Measurements from ENCODE around the gene TOP3A.
"Not testable (repeated sequence)": the region's sequence is repeated elsewhere in the genome, so short reads cannot be mapped to it uniquely, and the experiment has no call there.

The TOP3A gene

GRCh38 chr17:18324140-18325050, 9.6 kb upstream of the TOP3A start:
- DNase-seq (ENCODE audit: low read depth), result no peak

DNA sequence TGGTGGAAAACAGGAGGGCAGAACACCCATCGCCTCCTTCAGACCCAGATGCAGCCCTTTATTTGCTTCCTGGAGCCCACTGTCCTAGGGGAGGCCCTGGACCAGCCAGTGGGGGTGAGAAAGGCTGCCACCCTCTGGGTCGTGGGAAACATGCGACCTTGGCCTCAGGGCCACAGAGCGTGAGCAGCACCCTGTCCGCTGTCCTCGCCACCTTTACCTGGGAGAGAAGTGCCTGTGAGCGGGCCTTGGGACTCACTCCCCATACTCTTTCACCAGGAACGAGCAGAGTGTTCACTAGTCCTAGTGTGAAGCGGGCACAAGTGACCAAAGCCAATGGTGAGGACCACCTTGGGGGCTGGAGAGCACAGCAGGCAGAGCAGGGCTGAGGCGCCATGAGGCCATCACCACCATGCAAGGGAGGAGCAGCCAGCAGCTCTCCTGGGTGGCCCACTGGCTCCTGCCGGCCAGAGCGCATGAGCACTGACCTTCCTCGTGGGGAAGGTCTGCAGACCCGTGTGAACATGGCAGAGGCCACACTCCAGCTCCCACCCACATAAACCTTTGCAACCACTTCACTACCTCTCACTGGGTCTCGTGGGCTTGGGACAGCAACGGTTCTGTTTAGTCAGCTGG, 8.8 kb upstream of the TOP3A start:
- DNase-seq (ENCODE audit: low read depth), result no peak

DNA sequence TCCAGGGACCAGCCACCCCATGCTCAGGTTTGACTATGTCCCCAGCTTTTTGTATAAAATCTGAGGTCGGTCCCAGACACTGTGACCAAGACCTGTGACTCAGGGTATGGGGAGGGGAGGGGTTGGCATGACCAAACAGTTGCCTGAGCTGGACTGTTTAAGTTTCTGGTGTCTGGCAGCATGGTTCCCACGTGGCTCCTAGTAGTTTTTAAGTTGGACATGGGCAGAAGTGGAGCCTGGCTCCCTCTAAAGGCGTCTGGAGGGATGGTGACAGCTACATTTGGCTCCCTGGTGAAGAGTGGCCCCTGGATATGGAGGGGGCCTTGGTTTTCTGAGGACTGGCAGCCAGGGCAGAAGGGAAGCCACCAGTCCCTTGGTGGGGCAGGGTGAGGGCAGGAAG, 8.2 kb upstream of the TOP3A start:
- DNase-seq (ENCODE audit: low read depth), result peak; percentile 50

GRCh38 chr17:18322522-18322921, 7.7 kb upstream of the TOP3A start:
- no peak for DNase-seq (ENCODE audit: low read depth)

DNA sequence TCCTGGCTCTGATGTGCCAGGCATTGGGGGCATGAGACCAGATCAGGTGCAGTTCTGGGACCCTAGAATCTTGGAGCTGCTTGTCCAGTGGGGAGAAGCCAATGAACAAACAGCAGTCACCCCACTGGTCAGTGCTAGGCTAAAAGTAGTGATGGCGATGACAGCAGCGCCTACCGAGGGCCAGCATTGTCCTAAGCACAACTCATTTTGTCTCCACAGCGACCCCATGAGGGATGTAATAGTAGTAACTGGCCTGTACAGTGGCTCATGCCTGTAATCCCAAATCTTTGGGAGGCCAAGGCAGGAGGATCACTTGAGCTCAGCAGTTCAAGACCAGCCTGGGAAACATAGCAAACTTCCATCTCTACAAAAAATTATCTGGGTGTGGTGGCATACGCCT, 6.5 kb upstream of the TOP3A start:
- peak; percentile 25 for DNase-seq (ENCODE audit: low read depth)

DNA sequence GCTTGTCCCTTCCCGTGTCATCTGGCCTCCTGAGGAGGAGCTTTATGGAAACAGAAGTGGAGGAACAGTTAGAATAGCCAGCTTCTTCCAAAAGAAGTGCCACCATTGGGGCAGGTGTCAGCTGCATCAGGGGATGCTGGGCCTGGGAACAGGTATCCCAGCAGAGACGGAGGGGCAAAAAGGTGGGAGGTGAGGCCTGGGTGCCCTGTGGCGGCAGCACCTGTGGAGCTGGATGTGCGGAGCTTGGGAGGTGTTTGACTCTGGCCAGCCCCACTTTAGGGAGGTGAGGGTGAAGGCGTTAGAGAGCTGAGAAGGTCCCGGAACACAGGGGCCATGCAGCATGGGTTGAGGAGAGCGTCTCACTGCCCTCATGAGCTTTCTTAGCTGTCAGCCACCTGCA, 5.5 kb upstream of the TOP3A start:
- no peak for DNase-seq (ENCODE audit: low read depth)

DNA sequence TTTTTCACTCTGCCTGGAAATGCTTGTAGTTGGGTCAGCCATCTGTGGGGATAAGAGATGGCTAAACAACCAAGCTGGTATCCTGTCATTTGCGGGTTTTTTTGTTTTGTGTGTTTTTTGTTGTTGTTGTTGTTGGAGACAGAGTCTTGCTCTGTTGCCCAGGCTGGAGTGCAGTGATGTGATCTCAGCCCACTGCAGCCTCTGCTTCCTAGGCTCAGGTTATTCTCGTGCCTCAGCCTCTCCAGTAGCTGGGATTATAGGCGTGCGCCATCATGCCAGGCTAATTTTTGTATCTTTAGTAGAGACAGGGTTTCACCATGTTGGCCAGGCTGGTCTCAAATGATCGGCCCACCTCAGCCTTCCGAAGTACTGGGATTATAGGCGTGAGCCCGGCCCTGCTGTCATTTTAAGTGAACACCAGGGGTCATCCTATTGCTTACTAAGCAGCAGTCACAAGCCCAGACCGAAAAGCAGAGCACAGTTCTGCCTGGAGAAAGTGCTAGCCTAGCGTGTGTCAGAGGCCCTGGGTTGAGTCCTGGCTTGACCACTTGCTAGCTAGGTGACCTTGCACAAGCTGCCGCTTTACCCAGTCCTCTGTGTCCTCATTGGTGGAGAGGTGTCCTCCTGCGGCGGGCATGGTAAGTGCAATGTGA, 4.9 kb upstream of the TOP3A start:
- peak; percentile 67 for DNase-seq (ENCODE audit: low read depth)

GRCh38 chr17:18318771-18319450, 4.1 kb upstream of the TOP3A start:
- no peak for DNase-seq (ENCODE audit: low read depth)

- no peak for DNase-seq (ENCODE audit: low read depth)
Observed at GRCh38 chr17:18318117-18318516, 3.3 kb upstream of the TOP3A start.

DNA sequence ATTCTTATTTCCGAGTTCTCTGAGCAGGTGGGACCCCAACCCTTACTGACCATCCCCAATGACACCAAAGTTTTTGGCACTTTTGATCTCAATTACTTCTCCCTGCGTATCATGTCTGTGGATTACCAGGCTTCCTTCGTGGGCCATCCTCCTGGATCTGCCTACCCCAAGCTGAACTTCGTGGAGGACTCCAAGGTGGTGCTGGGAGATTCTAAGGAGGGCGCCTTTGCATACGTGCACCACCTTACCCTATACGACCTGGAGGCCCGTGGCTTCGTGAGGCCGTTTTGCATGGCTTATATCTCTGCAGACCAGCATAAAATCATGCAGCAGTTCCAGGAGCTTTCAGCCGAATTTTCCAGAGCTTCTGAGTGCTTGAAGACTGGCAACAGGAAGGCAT, 1.2 kb upstream of the TOP3A start:
- no peak for DNase-seq (ENCODE audit: low read depth)

DNA sequence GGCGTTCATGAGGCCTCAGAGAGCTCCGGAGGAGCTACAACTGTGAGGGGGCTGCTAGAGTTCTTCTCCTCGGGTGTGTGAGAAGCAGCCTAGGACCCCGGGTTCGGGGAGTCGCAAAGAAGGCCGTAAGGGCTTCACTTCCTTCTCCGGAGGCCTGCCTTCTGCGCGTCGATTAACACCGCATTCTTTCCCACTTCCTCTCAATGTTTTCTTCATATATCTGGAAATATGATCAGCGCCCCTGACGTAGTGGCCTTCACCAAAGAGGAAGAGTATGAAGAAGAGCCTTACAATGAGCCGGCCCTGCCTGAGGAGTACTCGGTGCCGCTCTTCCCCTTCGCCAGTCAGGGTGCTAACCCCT, 748 bp upstream of the TOP3A start:
- DNase-seq (ENCODE audit: low read depth), result peak; percentile 35

- DNase-seq (ENCODE audit: low read depth), result peak; percentile 30
Observed at GRCh38 chr17:18314059-18314730, 599 bp downstream of the TOP3A start.

GRCh38 chr17:18309202-18309601, 5.6 kb downstream of the TOP3A start:
- no peak for DNase-seq (ENCODE audit: low read depth)

DNA sequence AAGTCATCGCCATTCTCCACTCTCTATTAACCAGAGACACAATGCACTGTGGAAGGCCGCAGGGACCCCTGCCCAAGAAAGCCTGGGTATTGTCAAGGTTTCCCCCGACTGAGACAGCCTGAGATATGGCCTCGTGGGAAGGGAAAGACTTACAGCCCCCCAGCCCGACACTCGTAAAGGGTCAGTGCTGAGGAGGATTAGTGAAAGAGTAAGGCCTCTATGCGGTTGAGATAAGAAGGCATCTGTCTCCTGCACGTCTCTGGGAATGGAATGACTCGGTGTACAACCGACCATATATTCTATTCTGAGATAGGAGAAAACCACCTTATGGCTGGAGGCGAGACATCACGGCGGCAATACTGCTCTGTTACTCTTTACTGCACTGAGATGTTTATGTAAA, 11.6 kb downstream of the TOP3A start:
- not testable (repeated sequence) for DNase-seq (ENCODE audit: low read depth)

- DNase-seq (ENCODE audit: low read depth), result no peak
Observed at GRCh38 chr17:18300725-18301480, 13.9 kb downstream of the TOP3A start.

DNA sequence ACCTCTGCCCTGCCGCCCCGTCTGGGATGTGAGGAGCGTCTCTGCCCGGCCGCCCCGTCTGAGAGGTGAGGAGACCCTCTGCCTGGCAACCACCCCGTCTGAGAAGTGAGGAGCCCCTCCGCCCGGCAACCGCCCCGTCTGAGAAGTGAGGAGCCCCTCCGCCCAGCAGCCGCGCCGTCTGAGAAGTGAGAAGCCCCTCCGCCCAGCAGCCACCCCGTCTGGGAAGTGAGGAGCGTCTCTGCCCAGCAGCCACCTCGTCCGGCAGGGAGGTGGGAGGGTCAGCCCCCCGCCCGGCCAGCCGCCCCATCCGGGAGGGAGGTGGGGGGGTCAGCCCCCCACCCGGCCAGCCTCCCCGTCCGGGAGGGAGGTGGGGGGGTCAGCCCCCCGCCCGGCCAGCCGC, 16.7 kb downstream of the TOP3A start:
- not testable (repeated sequence) for DNase-seq (ENCODE audit: low read depth)

DNA sequence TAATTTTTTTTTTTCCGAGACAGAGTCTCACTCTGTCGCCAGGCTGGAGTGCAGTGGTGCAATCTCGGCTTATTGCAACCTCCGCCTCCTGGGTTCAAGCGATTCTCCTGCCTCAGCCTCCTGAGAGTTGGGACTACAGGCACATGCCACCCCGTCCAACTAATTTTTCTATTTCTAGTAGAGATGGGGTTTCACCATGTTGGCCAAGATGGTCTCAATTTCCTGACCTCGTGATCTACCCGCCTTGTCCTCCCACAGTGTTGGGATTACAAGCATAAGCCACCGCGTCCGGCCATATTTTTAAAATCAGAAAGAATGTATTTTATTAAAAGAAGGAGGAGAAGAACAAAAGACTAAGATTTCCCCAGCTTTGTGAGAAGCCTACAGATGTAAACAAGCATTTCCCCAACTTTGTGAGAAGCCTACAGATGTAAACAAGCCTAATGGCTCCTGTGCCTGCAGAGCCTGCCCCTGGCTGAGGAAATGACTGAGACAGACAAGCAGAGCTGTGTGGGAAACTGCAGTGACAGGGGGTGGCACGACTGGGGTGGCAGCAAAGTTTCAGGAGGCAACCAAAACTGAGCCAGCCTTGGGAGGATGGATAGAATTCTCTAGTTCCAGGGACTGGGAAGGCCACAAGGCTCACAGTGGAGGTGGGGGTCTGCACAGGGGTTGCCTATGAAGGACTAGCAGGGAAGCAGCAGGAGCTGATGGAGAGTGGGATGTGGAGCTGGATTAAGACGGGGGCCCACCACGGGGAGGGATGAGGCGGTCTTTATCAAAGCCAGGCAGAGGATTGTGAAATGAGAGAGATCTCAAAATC, 22.9 kb downstream of the TOP3A start:
- no peak for DNase-seq (ENCODE audit: low read depth)

GRCh38 chr17:18285296-18285695, 29.5 kb downstream of the TOP3A start:
- DNase-seq (ENCODE audit: low read depth), result no peak

DNA sequence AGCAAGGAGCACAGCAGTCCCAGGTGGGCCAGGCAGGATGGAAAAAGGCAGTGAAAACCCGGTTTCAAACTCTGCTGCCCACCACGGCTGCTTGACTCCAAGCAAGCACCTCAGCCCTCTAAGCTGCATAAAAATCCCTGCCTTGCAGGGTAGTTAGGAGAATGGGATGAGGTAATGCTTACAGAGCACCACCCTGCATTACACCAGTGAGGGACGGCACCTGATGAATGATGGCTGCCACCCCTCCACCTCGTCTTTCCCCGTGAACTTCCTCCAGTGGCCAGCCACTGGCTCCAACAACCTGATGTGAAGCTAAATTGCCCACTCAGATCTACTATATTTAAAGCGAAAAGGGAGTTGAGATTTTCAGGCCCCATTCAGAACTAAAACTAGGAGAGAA, 33.0 kb downstream of the TOP3A start:
- DNase-seq (ENCODE audit: low read depth), result no peak

DNA sequence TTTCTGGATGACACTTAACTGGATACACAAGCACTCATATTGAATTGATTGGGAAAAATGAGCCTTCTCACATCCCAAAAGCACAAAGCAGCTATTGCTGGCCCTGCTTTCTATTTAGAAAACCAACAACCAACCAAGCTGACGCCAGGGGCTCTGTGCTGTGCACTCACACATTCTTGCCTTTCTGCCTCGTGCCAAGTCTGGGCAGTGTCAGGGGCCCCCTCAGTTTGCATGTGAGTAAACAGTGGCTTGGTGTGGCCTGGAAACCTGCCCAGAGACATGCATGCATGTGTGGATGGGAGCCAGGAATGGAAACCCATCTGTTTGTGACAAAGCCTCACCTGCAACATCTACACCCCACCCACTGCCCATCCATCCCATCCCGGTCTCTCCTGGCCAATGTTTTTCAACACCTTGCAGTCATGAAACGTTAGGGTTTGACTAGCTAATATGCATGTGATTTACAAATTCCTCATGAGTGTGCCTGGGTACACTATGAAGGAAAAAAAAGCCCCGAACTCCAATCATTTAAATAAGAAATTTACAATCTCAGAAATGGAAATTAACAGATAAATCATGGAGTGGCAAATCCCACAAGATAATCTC, 33.9 kb downstream of the TOP3A start:
- DNase-seq (ENCODE audit: low read depth), result no peak

All from ELR (cell line).